ENCODE data around the gene MRPL49. TPM values are rescaled to one million over a fixed set of nuclear protein-coding genes. Genes with fewer than 3 reads are reported as not detected.

Gene MRPL49
- total and polyA plus RNA-seq, 2 donors (not counting 3 experiments of a cell fraction or from before 2014, with no cell fraction given): 49.7 to 90.4 TPM

DNA sequence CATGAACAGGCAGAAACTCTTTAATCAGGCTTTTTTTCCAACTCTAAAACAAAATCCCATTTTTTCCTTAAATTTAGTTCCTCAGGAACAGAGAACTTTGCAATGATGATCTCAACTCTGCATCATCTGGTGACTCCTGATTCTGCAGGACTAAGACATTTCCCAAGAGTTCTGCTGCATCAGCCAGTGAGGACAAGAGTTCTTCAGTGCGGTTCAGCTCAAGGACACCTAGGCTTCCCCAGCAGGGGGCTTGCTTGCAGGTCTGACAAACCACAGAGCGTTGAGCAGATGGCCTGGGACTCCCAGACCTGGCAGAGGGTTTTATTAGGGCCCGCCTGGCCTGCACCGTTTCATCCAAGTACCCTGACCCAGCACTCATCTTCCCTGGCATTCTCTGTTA, 44.7 kb upstream of the MRPL49 start:
- Histone ChIP-seq H3K9me3 (replicated peaks; ENCODE audit: control insufficient read depth, insufficient read depth, low read length) (no peaks in the 10 kb centered on the region), H3K9me1 (replicated peaks; ENCODE audit: control insufficient read depth, extremely low read depth, insufficient read depth, low read length) (no peaks in the 10 kb centered on the region), H3K36me3 (ENCODE audit: control insufficient read depth in 2 of 2, extremely low read depth in 1 of 2, insufficient read depth in 2 of 2, low read length in 2 of 2) (peaks cover 0 to 3% of the 10 kb centered on the region in 2 experiments), H3K4me2 (ENCODE audit: insufficient read depth, low read length) (no peak overlapping the region), H3K4me3 (replicated peaks in 1 of 3; ENCODE audit: insufficient read depth in 1 of 3, low read depth in 1 of 3, low read length in 3 of 3) (no peak overlapping the region), H2AFZ (ENCODE audit: low read depth, low read length) (no peak overlapping the region), H4K20me1 (replicated peaks; ENCODE audit: control insufficient read depth, extremely low read depth, insufficient read depth, low read length) (no peaks in the 10 kb centered on the region), H3K27ac (ENCODE audit: insufficient read depth, low read depth, low read length) (no peak overlapping the region), H3K9ac (replicated peaks; ENCODE audit: extremely low read depth, insufficient read depth, low read length) (no peak overlapping the region), H3K4me1 (ENCODE audit: control insufficient read depth, extremely low read depth, insufficient read depth, low read length) (no peaks in the 10 kb centered on the region), H3K79me2 (ENCODE audit: control insufficient read depth, insufficient read depth, low read length) (peaks cover 15% of the 10 kb centered on the region), H3K27me3 (ENCODE audit: control insufficient read depth in 2 of 2, insufficient read depth in 2 of 2, low read length in 2 of 2) (no peaks in the 10 kb centered on the region)
- DNase-seq (ENCODE audit: low read depth, low spot score): no peak
- intact Hi-C loops (cut with micrococcal nuclease) (no loop called here), dilution Hi-C loops (cut with MboI; ENCODE audit: extremely low pct_ligation_motif_present, low sequenced_read_pairs) (no loop called here)
- POLR2A ChIA-PET: no interaction called here
- no peak for TF ChIP-seq POLR2A (IDR thresholded peaks at IDR 0.05; ENCODE audit: low read depth, low read length)
- TF ChIP-seq GATA2 (IDR thresholded peaks at IDR 0.05; ENCODE audit: insufficient read depth, insufficient read length, low read depth, low read length): no peak
- TF ChIP-seq, protein P1, sequence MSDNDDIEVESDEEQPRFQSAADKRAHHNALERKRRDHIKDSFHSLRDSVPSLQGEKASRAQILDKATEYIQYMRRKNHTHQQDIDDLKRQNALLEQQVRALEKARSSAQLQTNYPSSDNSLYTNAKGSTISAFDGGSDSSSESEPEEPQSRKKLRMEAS (IDR thresholded peaks at IDR 0.05; ENCODE audit: insufficient read depth, insufficient read length): no peak
- no peak for TF ChIP-seq MYC (IDR thresholded peaks at IDR 0.05; ENCODE audit: low read depth, low read length)
- BruUV-seq (replicated peaks): no TSS peak
- no peak for FAIRE-seq
- CTCF ChIA-PET: no interaction called here

DNA sequence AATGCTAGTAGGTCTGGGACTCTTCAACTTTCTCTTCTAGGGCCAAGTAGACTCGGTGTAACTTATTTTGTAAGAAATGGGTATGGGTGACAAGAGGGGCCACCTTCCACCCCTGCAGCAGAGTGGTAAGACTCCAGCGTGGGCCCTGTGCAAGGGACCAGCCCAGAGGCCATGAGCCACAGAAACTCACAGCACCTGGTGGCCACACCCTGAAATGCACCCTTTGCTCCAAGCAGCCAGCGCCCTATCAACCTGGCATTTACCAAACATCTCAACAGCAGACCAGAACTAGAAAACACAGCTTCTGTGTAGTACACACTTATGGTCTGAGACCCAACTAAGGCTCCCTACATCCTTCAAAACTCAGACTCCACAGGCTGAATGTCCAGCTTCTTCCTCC, 44.0 kb upstream of the MRPL49 start:
- Histone ChIP-seq H3K27ac (ENCODE audit: insufficient read depth, low read depth, low read length) (no peak overlapping the region), H3K9me1 (replicated peaks; ENCODE audit: control insufficient read depth, extremely low read depth, insufficient read depth, low read length) (no peaks in the 10 kb centered on the region), H4K20me1 (replicated peaks; ENCODE audit: control insufficient read depth, extremely low read depth, insufficient read depth, low read length) (no peaks in the 10 kb centered on the region), H3K4me3 (replicated peaks in 1 of 3; ENCODE audit: insufficient read depth in 1 of 3, low read depth in 1 of 3, low read length in 3 of 3) (no peak overlapping the region), H3K4me2 (ENCODE audit: insufficient read depth, low read length) (no peak overlapping the region), H2AFZ (ENCODE audit: low read depth, low read length) (no peak overlapping the region), H3K9me3 (replicated peaks; ENCODE audit: control insufficient read depth, insufficient read depth, low read length) (no peaks in the 10 kb centered on the region), H3K36me3 (ENCODE audit: control insufficient read depth in 2 of 2, extremely low read depth in 1 of 2, insufficient read depth in 2 of 2, low read length in 2 of 2) (peaks cover 0 to 3% of the 10 kb centered on the region in 2 experiments), H3K27me3 (ENCODE audit: control insufficient read depth in 2 of 2, insufficient read depth in 2 of 2, low read length in 2 of 2) (no peaks in the 10 kb centered on the region), H3K79me2 (ENCODE audit: control insufficient read depth, insufficient read depth, low read length) (peaks cover 22% of the 10 kb centered on the region), H3K9ac (replicated peaks; ENCODE audit: extremely low read depth, insufficient read depth, low read length) (no peak overlapping the region), H3K4me1 (ENCODE audit: control insufficient read depth, extremely low read depth, insufficient read depth, low read length) (peaks cover 6% of the 10 kb centered on the region)
- DNase-seq (ENCODE audit: low read depth, low spot score) (peak; percentile 22), FAIRE-seq (no peak)
- CTCF ChIA-PET: no interaction called here
- POLR2A ChIA-PET: no interaction called here
- no peak for TF ChIP-seq POLR2A (IDR thresholded peaks at IDR 0.05; ENCODE audit: low read depth, low read length)
- TF ChIP-seq, protein P2, sequence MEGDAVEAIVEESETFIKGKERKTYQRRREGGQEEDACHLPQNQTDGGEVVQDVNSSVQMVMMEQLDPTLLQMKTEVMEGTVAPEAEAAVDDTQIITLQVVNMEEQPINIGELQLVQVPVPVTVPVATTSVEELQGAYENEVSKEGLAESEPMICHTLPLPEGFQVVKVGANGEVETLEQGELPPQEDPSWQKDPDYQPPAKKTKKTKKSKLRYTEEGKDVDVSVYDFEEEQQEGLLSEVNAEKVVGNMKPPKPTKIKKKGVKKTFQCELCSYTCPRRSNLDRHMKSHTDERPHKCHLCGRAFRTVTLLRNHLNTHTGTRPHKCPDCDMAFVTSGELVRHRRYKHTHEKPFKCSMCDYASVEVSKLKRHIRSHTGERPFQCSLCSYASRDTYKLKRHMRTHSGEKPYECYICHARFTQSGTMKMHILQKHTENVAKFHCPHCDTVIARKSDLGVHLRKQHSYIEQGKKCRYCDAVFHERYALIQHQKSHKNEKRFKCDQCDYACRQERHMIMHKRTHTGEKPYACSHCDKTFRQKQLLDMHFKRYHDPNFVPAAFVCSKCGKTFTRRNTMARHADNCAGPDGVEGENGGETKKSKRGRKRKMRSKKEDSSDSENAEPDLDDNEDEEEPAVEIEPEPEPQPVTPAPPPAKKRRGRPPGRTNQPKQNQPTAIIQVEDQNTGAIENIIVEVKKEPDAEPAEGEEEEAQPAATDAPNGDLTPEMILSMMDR (IDR thresholded peaks at IDR 0.05; ENCODE audit: extremely low read depth in 1 of 2, insufficient read depth in 1 of 2, low read depth in 1 of 2, low read length in 2 of 2): peak; percentile 51 to 67
- no TSS peak for BruUV-seq (replicated peaks)
- dilution Hi-C loops (cut with MboI; ENCODE audit: extremely low pct_ligation_motif_present, low sequenced_read_pairs): no loop called here
- intact Hi-C loops (cut with micrococcal nuclease): loop anchor here (1.0 kb wide), 2 partner anchors 51 to 65 kb away; partner anchors contain the start of gene SNX15
